GM12878 (cell line): ENCODE results near the gene PRM1. TPM values are rescaled to one million over a fixed set of nuclear protein-coding genes. Genes with fewer than 3 reads are reported as not detected.

Source experiments
- ATAC-seq: fragments of 200-7000 bp; cut with Tn5 transposase; 3 replicates; pipeline ENCODE4 v1.9.1; 2020; ENCODE audit warnings: mild to moderate bottlenecking, moderate library complexity
- BruUV-seq: library from RNA; stranded (reverse); fragments of 400-500 nt; replicated peaks from 2 replicates; lab custom pipeline; 2021; lab: Mats Ljungman, UMichigan
- CTCF ChIA-PET: fragments of 300-600 bp; sonication (Branson Sonifier 250); formaldehyde crosslinking; extraction: SDS; loops from one replicate; lab custom pipeline; 2021; ENCODE audit warnings: inconsistent platforms; lab: Yijun Ruan, JAX
- POLR2A ChIA-PET: fragments of 350-600 bp; formaldehyde crosslinking; extraction: SDS; loops from one replicate; lab custom pipeline; 2021; ENCODE audit warnings: inconsistent platforms; lab: Charles Lee
- RAD21 ChIA-PET: fragments of 300-600 bp; sonication (Branson Sonifier 250); formaldehyde crosslinking; loops from one replicate; lab custom pipeline; 2023; ENCODE audit warnings: antibody characterized with exemption; ENCODE audit not compliant: unreplicated experiment; lab: Charles Lee
- SMC1A ChIA-PET: fragments of 300-600 bp; sonication (Branson Sonifier 250); formaldehyde crosslinking; loops from one replicate; lab custom pipeline; 2023; ENCODE audit not compliant: unreplicated experiment, uncharacterized antibody; lab: Charles Lee
- DNase-seq: peaks from one replicate; pipeline ENCODE4 v3.0.0-alpha.2; 2011; ENCODE audit warnings: low read depth, low spot score
- FAIRE-seq: peaks from 3 replicates; lab custom pipeline; 2011; peaks lifted over from hg19 to GRCh38; lab: Jason Lieb, UNC
- H2AFZ ChIP-seq: 2 replicates; pipeline ENCODE4 v1.6.0; 2011; ENCODE audit warnings: low read depth, low read length, control low read depth; ENCODE audit not compliant: control insufficient read depth
- H3K27ac ChIP-seq: 2 replicates; pipeline ENCODE4 v1.5.1; 2011; ENCODE audit warnings: control low read depth; ENCODE audit not compliant: control insufficient read depth, insufficient read depth
- H3K27me3 ChIP-seq, 2 experiments: replicated peaks in 1 of 2; 2 replicates each; pipeline versions ENCODE4 v1.6.0 to v1.6.1; 2011; ENCODE audit warnings: low read length in 1 of 2; ENCODE audit not compliant: control insufficient read depth in 2 of 2, insufficient read depth in 2 of 2
- H3K36me3 ChIP-seq, 2 experiments: 2 replicates each; pipeline ENCODE4 v1.5.1; 2011; ENCODE audit warnings: low read length in 1 of 2; ENCODE audit not compliant: control insufficient read depth in 2 of 2, insufficient read depth in 2 of 2
- H3K4me1 ChIP-seq: 2 replicates; pipeline ENCODE4 v1.6.1; 2011; ENCODE audit warnings: mild to moderate bottlenecking, low read length, moderate library complexity, mixed read lengths; ENCODE audit not compliant: control insufficient read depth, insufficient read depth
- H3K4me2 ChIP-seq: 2 replicates; pipeline ENCODE4 v1.6.0; 2011; ENCODE audit warnings: control low read depth; ENCODE audit not compliant: control insufficient read depth, insufficient read depth
- H3K4me3 ChIP-seq: fragments of 200-600 bp; sonication (generic); 2 replicates; pipeline ENCODE4 v1.5.1; 2016
- H3K79me2 ChIP-seq: 2 replicates; pipeline ENCODE4 v1.6.0; 2011; ENCODE audit warnings: low read length; ENCODE audit not compliant: control insufficient read depth, insufficient read depth
- H3K9ac ChIP-seq: 2 replicates; pipeline ENCODE4 v1.8.0; 2011; ENCODE audit warnings: low read length, control low read depth, mixed read lengths; ENCODE audit not compliant: control insufficient read depth, insufficient read depth
- H3K9me3 ChIP-seq: replicated peaks from 3 replicates; pipeline ENCODE4 v1.5.1; 2011; ENCODE audit warnings: mild to moderate bottlenecking, low read length; ENCODE audit not compliant: control insufficient read depth, insufficient read depth
- H4K20me1 ChIP-seq: 2 replicates; pipeline ENCODE4 v1.6.0; 2011; ENCODE audit not compliant: control insufficient read depth, insufficient read depth
- BACH1 ChIP-seq: fragments of 450-650 bp; IDR thresholded peaks from 2 replicates; pipeline ENCODE4 v1.6.1; 2017; ENCODE audit warnings: mild to moderate bottlenecking, borderline replicate concordance
- E4F1 ChIP-seq: fragments of 450-650 bp; IDR thresholded peaks from 2 replicates; pipeline ENCODE4 v1.6.1; 2018; ENCODE audit warnings: borderline replicate concordance, mild to moderate bottlenecking; ENCODE audit not compliant: partially characterized antibody
- HCFC1 ChIP-seq: fragments of 150-350 bp; IDR thresholded peaks from 2 replicates; pipeline ENCODE4 v1.6.1; 2014; ENCODE audit warnings: low read length
- IRF5 ChIP-seq: fragments of 450-650 bp; IDR thresholded peaks from 2 replicates; pipeline ENCODE4 v1.6.1; 2017; ENCODE audit warnings: borderline replicate concordance
- KLF5 ChIP-seq: fragments of 450-650 bp; IDR thresholded peaks from 2 replicates; pipeline ENCODE4 v1.6.1; 2014; ENCODE audit warnings: mild to moderate bottlenecking; ENCODE audit not compliant: partially characterized antibody
- MTA3 ChIP-seq: IDR thresholded peaks from 2 replicates; pipeline ENCODE4 v1.6.1; 2012; ENCODE audit warnings: low read length, inconsistent platforms, borderline replicate concordance
- PBX3 ChIP-seq: IDR thresholded peaks from 2 replicates; pipeline ENCODE4 v1.6.1; 2011; ENCODE audit warnings: mild to moderate bottlenecking, low read depth, low read length, moderate library complexity; ENCODE audit not compliant: insufficient replicate concordance
- PKNOX1 ChIP-seq: fragments of 450-650 bp; IDR thresholded peaks from 2 replicates; pipeline ENCODE4 v1.6.1; 2016; ENCODE audit warnings: mild to moderate bottlenecking
- POU2F2 ChIP-seq: IDR thresholded peaks from 3 replicates; pipeline ENCODE4 v1.6.1; 2011; ENCODE audit warnings: low read depth, mild to moderate bottlenecking, low read length, borderline replicate concordance
- RAD51 ChIP-seq: fragments of 450-650 bp; IDR thresholded peaks from 2 replicates; pipeline ENCODE4 v1.6.1; 2016; ENCODE audit warnings: moderate library complexity, mild to moderate bottlenecking, inconsistent platforms
- RBBP5 ChIP-seq: fragments of 200-600 bp; sonication (generic); conservative IDR thresholded peaks from 2 replicates; pipeline ENCODE4 v1.6.1; 2016
- RUNX3 ChIP-seq: IDR thresholded peaks from 2 replicates; pipeline ENCODE4 v1.6.1; 2012; ENCODE audit warnings: low read length, inconsistent platforms
- WRNIP1 ChIP-seq: IDR thresholded peaks from 2 replicates; pipeline ENCODE4 v1.6.1; 2011; ENCODE audit warnings: low read depth, low read length, improper control_type of control experiment, borderline replicate concordance
- WGBS: methylation state at CpG from one replicate; pipeline ENCODE4 v1.1.6; 2016; ENCODE audit warnings: low lambda C conversion rate; ENCODE audit not compliant: insufficient replicate concordance, insufficient coverage; ENCODE audit errors: missing lambda C conversion rate; 5-methylcytosine and 5-hydroxymethylcytosine counted together
- in situ Hi-C: fragments of 300-500 bp; cut with MboI; formaldehyde crosslinking; loops from 9 replicates; pipeline ENCODE4 v1.14.3; 2018; ENCODE audit warnings: mixed read lengths
- intact Hi-C: fragments of 100-400 bp; cut with micrococcal nuclease; formaldehyde crosslinking; loops from one replicate; pipeline ENCODE4 v1.14.2; 2022; ENCODE audit not compliant: unreplicated experiment
- polyA plus RNA-seq, 11 experiments: library from polyadenylated mRNA; depleted of rRNA in 4 of 11; unstranded in 6 of 11; stranded (reverse) in 5 of 11; fragments of >200 nt; fragmentation: Nextera tagmentation in 4 of 11; fragmentation: Illumina TruSeq in 1 of 11; extraction: Ambion mirVana in 4 of 11; extraction: Trizol in 1 of 11; gene quantifications; 1 replicate in 1 of 11; 2 replicates in 10 of 11; pipeline versions ENCODE4 v1.2.1 to v1.2.3, GENCODE V29; 2011 to 2016; ENCODE audit warnings: inconsistent platforms in 2 of 11, missing spikeins in 2 of 11, low read depth in 1 of 11
- total RNA-seq, 4 experiments: library from RNA; depleted of rRNA in 3 of 4; stranded (reverse); fragments of >200 nt in 3 of 4; fragmentation: Illumina TruSeq in 1 of 4; extraction: Trizol in 1 of 4; gene quantifications; 2 replicates each; pipeline versions ENCODE4 v1.2.1 to v1.2.3, GENCODE V29; 2013 to 2021

PRM1 gene
- total and polyA plus RNA-seq, 10 of the 15 experiments (the other 5 are each of a cell fraction or from before 2014, with no cell fraction given): 0.20 TPM; not detected in 9

- no peak for TF ChIP-seq HCFC1
- TF ChIP-seq PBX3: no peak
- no peak for TF ChIP-seq RBBP5
- no peak for TF ChIP-seq WRNIP1
- TF ChIP-seq IRF5: no peak
- no peak for TF ChIP-seq BACH1
- no peak for TF ChIP-seq RAD51
- TF ChIP-seq MTA3: no peak
- TF ChIP-seq POU2F2: no peak
- TF ChIP-seq E4F1: no peak
- TF ChIP-seq KLF5: no peak
- TF ChIP-seq RUNX3: no peak
- no peak for TF ChIP-seq PKNOX1
- RAD21 ChIA-PET: interaction anchor here (1.2 kb wide), 1 partner anchor 33 kb away, joined by 4 read pairs; the partner anchor contains the start of gene SOCS1
- H3K9me3 ChIP-seq: no peaks in the 10 kb centered on the region
- no peak overlapping the region for H3K4me3 ChIP-seq
- in situ Hi-C loops: no loop called here
- 98% methylated on average over 2 of the region's 2 CpGs for WGBS
- H3K9ac ChIP-seq: no peak overlapping the region
- H3K27me3 ChIP-seq: no peaks in the 10 kb centered on the region
- DNase-seq (no peak), FAIRE-seq (no peak), ATAC-seq (no peak)
- BruUV-seq: no TSS peak
- no peak overlapping the region for H3K4me2 ChIP-seq
- peaks cover 15% of the 10 kb centered on the region for H3K4me1 ChIP-seq
- no peak overlapping the region for H3K27ac ChIP-seq
- intact Hi-C loops: no loop called here
- no peaks in the 10 kb centered on the region for H3K79me2 ChIP-seq
- no peaks in the 10 kb centered on the region for H4K20me1 ChIP-seq
- CTCF ChIA-PET: no interaction called here
- no peak overlapping the region for H2AFZ ChIP-seq
- no peaks in the 10 kb centered on the region for H3K36me3 ChIP-seq
- SMC1A ChIA-PET: interaction anchor here (1.1 kb wide), 2 partner anchors 9 to 21 kb away, joined by 3 to 4 read pairs; no protein-coding TSS in a partner anchor
- POLR2A ChIA-PET: interaction anchor here (1.0 kb wide), 1 partner anchor 15 kb away, joined by 3 read pairs; the partner anchor contains the start of gene PRM3
These were observed 8.1 kb upstream of the PRM1 start for GRCh38 chr16:11289202-11289601.
